Naive thymus-derived CD8-positive, alpha-beta T cell (primary cell): ENCODE results near the gene NRXN2. TPM values are rescaled to one million over a fixed set of nuclear protein-coding genes. Genes with fewer than 3 reads are reported as not detected.

Experiments
- ATAC-seq, 2 donors: fragments of 150-1000 bp; cut with Tn5 transposase in 1 of 2; sonication (Bioruptor Pico), chemical (Tn5 transposase) in 1 of 2; 1 replicate in 1 of 2; 2 replicates in 1 of 2; pipeline ENCODE4 v1.10.0; 2021; ENCODE audit warnings: mild to moderate bottlenecking in 2 of 2, moderate library complexity in 2 of 2
- POLR2A ChIA-PET: fragments of 350-600 bp; sonication (Branson Sonifier 250); formaldehyde crosslinking; loops from one replicate; lab custom pipeline; 2021; ENCODE audit warnings: antibody characterized with exemption; lab: Charles Lee
- DNase-seq, 10 donors: peaks; one replicate each; pipeline versions ENCODE4 v3.0.0 to v3.0.0-alpha.2; 2020 to 2022
- H3K27ac Mint-ChIP-seq, 10 donors: one replicate each; pipeline ENCODE4 v1.8.0; 2020 to 2022; ENCODE audit warnings: mild to moderate bottlenecking in 10 of 10, mixed read lengths in 10 of 10, moderate library complexity in 4 of 10, inconsistent platforms in 1 of 10
- H3K27me3 Mint-ChIP-seq, 5 donors: one replicate each; pipeline ENCODE4 v1.8.0; 2021 to 2022; ENCODE audit warnings: mixed read lengths in 5 of 5
- H3K36me3 Mint-ChIP-seq, 3 donors: one replicate each; pipeline ENCODE4 v1.8.0; 2020 to 2022; ENCODE audit warnings: mixed read lengths in 3 of 3, mild to moderate bottlenecking in 2 of 3, inconsistent platforms in 1 of 3
- H3K4me1 Mint-ChIP-seq, 4 donors: one replicate each; pipeline ENCODE4 v1.8.0; 2021 to 2022; ENCODE audit warnings: mixed read lengths in 4 of 4
- H3K4me3 Mint-ChIP-seq, 10 donors: one replicate each; pipeline ENCODE4 v1.8.0; 2020 to 2022; ENCODE audit warnings: mild to moderate bottlenecking in 10 of 10, mixed read lengths in 10 of 10, moderate library complexity in 6 of 10, inconsistent platforms in 1 of 10
- H3K9me3 Mint-ChIP-seq, 9 donors: one replicate each; pipeline ENCODE4 v1.8.0; 2020 to 2022; ENCODE audit warnings: mixed read lengths in 9 of 9, mild to moderate bottlenecking in 3 of 9, inconsistent platforms in 1 of 9, moderate library complexity in 1 of 9
- polyA plus RNA-seq, 3 donors: library from polyadenylated mRNA; unstranded; fragments of 300-500 nt; fragmentation: Illumina TruSeq; gene quantifications; one replicate each; pipeline ENCODE4 v1.2.3, GENCODE V29; 2021
- total RNA-seq, 8 experiments: library from RNA in 2 of 8; stranded (reverse) in 2 of 8; gene quantifications; one replicate each; pipeline ENCODE4 v1.2.3 and lab custom pipeline; 2021 to 2026

The NRXN2 gene
- total and polyA plus RNA-seq, 5 experiments from 2014 or later = 0.21 TPM; not detected in 4

- peaks cover 0 to 7% (median 3%) of the 10 kb centered on the region in 4 donors for H3K4me1 Mint-ChIP-seq
- H3K27me3 Mint-ChIP-seq = peaks cover 16 to 70% (median 40%) of the 10 kb centered on the region in 5 donors
- ATAC-seq (no peak), DNase-seq (no peak)
- POLR2A ChIA-PET = interaction anchor here (0.7 kb wide), 1 partner anchor 1090 kb away, joined by 3 read pairs; no protein-coding TSS in a partner anchor
- H3K27ac Mint-ChIP-seq = peak overlapping the region in 1 of 10 donors; percentile 11
- H3K4me3 Mint-ChIP-seq = no peak overlapping the region
- peaks cover 0 to 1% (median 0%) of the 10 kb centered on the region in 9 donors for H3K9me3 Mint-ChIP-seq
- no peaks in the 10 kb centered on the region for H3K36me3 Mint-ChIP-seq
Observed at GRCh38 chr11:64647019-64647779, 75.8 kb downstream of the NRXN2 start.

GRCh38 chr11:64644647-64645275 lies 78.2 kb downstream of the NRXN2 start:
- POLR2A ChIA-PET = no interaction called here
- ATAC-seq = peak in 1 of 2 donors; percentile 45
- peaks cover 0 to 1% (median 0%) of the 10 kb centered on the region in 9 donors for H3K9me3 Mint-ChIP-seq
- H3K27me3 Mint-ChIP-seq = peaks cover 16 to 57% (median 32%) of the 10 kb centered on the region in 5 donors
- peaks cover 0 to 7% (median 3%) of the 10 kb centered on the region in 4 donors for H3K4me1 Mint-ChIP-seq
- no peak overlapping the region for H3K4me3 Mint-ChIP-seq
- no peak for DNase-seq
- no peaks in the 10 kb centered on the region for H3K36me3 Mint-ChIP-seq
- peak overlapping the region in 1 of 10 donors; percentile 51 for H3K27ac Mint-ChIP-seq

- peaks cover 0 to 7% (median 3%) of the 10 kb centered on the region in 4 donors for H3K4me1 Mint-ChIP-seq
- ATAC-seq = peak in 1 of 2 donors; percentile 51
- no peak overlapping the region for H3K27ac Mint-ChIP-seq
- POLR2A ChIA-PET = no interaction called here
- H3K36me3 Mint-ChIP-seq = no peaks in the 10 kb centered on the region
- peaks cover 16 to 51% (median 32%) of the 10 kb centered on the region in 5 donors for H3K27me3 Mint-ChIP-seq
- DNase-seq = no peak
- peak overlapping the region in 8 of 10 donors; percentile 9 to 77 (median 61) for H3K4me3 Mint-ChIP-seq
- peaks cover 0 to 1% (median 0%) of the 10 kb centered on the region in 9 donors for H3K9me3 Mint-ChIP-seq
Observed at GRCh38 chr11:64643920-64644646, 78.9 kb downstream of the NRXN2 start.

- Mint-ChIP-seq H3K4me1 (peaks cover 0 to 11% (median 3%) of the 10 kb centered on the region in 4 donors), H3K27ac (no peak overlapping the region), H3K36me3 (no peaks in the 10 kb centered on the region), H3K27me3 (peaks cover 17 to 45% (median 32%) of the 10 kb centered on the region in 5 donors), H3K4me3 (peak overlapping the region in 8 of 10 donors; percentile 32 to 68 (median 54)), H3K9me3 (peaks cover 0 to 1% (median 0%) of the 10 kb centered on the region in 9 donors)
- POLR2A ChIA-PET = no interaction called here
- ATAC-seq (peak in 1 of 2 donors; percentile 21), DNase-seq (no peak)
Observed at GRCh38 chr11:64643256-64643881, 79.6 kb downstream of the NRXN2 start.

- POLR2A ChIA-PET = no interaction called here
- Mint-ChIP-seq H3K36me3 (no peaks in the 10 kb centered on the region), H3K9me3 (peaks cover 0 to 1% (median 0%) of the 10 kb centered on the region in 9 donors), H3K27ac (no peak overlapping the region), H3K27me3 (peaks cover 17 to 42% (median 32%) of the 10 kb centered on the region in 5 donors), H3K4me3 (peak overlapping the region in 1 of 10 donors; percentile 36), H3K4me1 (peaks cover 0 to 11% (median 3%) of the 10 kb centered on the region in 4 donors)
- ATAC-seq = peak in 1 of 2 donors; percentile 28
- no peak for DNase-seq
Observed at GRCh38 chr11:64642871-64643255, 80.1 kb downstream of the NRXN2 start.

GRCh38 chr11:64642418-64642735 lies 80.6 kb downstream of the NRXN2 start:
- H3K4me1 Mint-ChIP-seq = peaks cover 0 to 13% (median 3%) of the 10 kb centered on the region in 4 donors
- peak in 1 of 2 donors; percentile 32 for ATAC-seq
- peaks cover 17 to 37% (median 35%) of the 10 kb centered on the region in 5 donors for H3K27me3 Mint-ChIP-seq
- no peak overlapping the region for H3K27ac Mint-ChIP-seq
- POLR2A ChIA-PET = no interaction called here
- no peak for DNase-seq
- H3K9me3 Mint-ChIP-seq = peaks cover 0 to 1% (median 0%) of the 10 kb centered on the region in 9 donors
- peak overlapping the region in 3 of 10 donors; percentile 38 to 50 (median 44) for H3K4me3 Mint-ChIP-seq
- H3K36me3 Mint-ChIP-seq = no peaks in the 10 kb centered on the region

- Mint-ChIP-seq H3K27me3 (peaks cover 17 to 37% (median 32%) of the 10 kb centered on the region in 5 donors), H3K27ac (no peak overlapping the region), H3K36me3 (no peaks in the 10 kb centered on the region), H3K4me3 (no peak overlapping the region), H3K4me1 (peaks cover 0 to 13% (median 3%) of the 10 kb centered on the region in 4 donors), H3K9me3 (peaks cover 0 to 1% (median 0%) of the 10 kb centered on the region in 9 donors)
- POLR2A ChIA-PET = no interaction called here
- no peak for DNase-seq
- ATAC-seq = peak in 1 of 2 donors; percentile 39
Observed at GRCh38 chr11:64641596-64642417, 81.2 kb downstream of the NRXN2 start.

- Mint-ChIP-seq H3K27ac (no peak overlapping the region), H3K36me3 (no peaks in the 10 kb centered on the region), H3K9me3 (peaks cover 0 to 1% (median 0%) of the 10 kb centered on the region in 9 donors), H3K4me3 (no peak overlapping the region), H3K27me3 (peaks cover 13 to 32% (median 26%) of the 10 kb centered on the region in 5 donors), H3K4me1 (peaks cover 0 to 13% (median 4%) of the 10 kb centered on the region in 4 donors)
- POLR2A ChIA-PET = no interaction called here
- DNase-seq (no peak), ATAC-seq (no peak)
Observed at GRCh38 chr11:64639885-64640284, 83.1 kb downstream of the NRXN2 start.

GRCh38 chr11:64638829-64639228 lies 84.2 kb downstream of the NRXN2 start:
- Mint-ChIP-seq H3K9me3 (peaks cover 0 to 1% (median 0%) of the 10 kb centered on the region in 9 donors), H3K36me3 (no peaks in the 10 kb centered on the region), H3K27ac (no peak overlapping the region), H3K4me3 (peak overlapping the region in 1 of 10 donors; percentile 37), H3K27me3 (peaks cover 9 to 32% (median 25%) of the 10 kb centered on the region in 5 donors), H3K4me1 (peaks cover 5 to 19% (median 9%) of the 10 kb centered on the region in 4 donors)
- no peak for ATAC-seq
- POLR2A ChIA-PET = no interaction called here
- no peak for DNase-seq

- Mint-ChIP-seq H3K9me3 (no peaks in the 10 kb centered on the region), H3K4me3 (peak overlapping the region in 1 of 10 donors; percentile 28), H3K36me3 (no peaks in the 10 kb centered on the region), H3K27me3 (peaks cover 9 to 31% (median 23%) of the 10 kb centered on the region in 5 donors), H3K27ac (no peak overlapping the region), H3K4me1 (peaks cover 11 to 23% (median 13%) of the 10 kb centered on the region in 4 donors)
- ATAC-seq (peak in 1 of 2 donors; percentile 20), DNase-seq (no peak)
- POLR2A ChIA-PET = no interaction called here
Observed at GRCh38 chr11:64638018-64638665, 84.9 kb downstream of the NRXN2 start.
